ENCODE results near the gene KLRK1.
"Not testable (repeated sequence)": the region's sequence is repeated elsewhere in the genome, so short reads cannot be mapped to it uniquely, and the experiment has no call there.

Gene KLRK1

DNA sequence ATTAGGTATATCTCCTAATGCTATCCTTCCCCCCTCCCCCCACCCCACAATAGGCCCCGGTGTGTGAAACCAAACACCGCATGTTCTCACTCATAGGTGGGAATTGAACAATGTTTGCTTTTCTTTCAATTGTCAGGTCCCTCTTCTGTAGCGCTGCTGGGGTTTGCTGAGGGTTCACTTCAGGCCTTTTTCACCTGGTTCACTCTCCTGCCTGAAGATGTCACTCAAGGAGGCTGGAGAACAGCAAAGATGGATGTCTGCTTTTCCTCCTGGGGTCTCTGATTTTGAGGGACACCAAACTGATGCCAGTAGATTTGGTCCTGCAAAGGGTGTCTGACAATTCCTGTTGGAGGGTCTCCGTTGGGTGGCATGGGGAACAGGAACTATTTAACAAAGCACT lies 35.8 kb downstream of the KLRK1 start:
- Histone ChIP-seq H3K79me2 (ENCODE audit: low read length) (no peaks in the 10 kb centered on the region), H3K27me3 (replicated peaks; ENCODE audit: insufficient read depth, low read length) (peaks cover 19% of the 10 kb centered on the region; the same call in 1 of the 2 replicates), H2AFZ (ENCODE audit: low read length) (no peak overlapping the region), H4K20me1 (ENCODE audit: insufficient read depth, low read length) (no peaks in the 10 kb centered on the region), H3F3A (ENCODE audit: insufficient read depth, low read length) (no peaks in the 10 kb centered on the region), H3K36me3 (replicated peaks; ENCODE audit: insufficient read depth, low read length) (no peaks in the 10 kb centered on the region), H3K4me1 (ENCODE audit: low read length) (no peaks in the 10 kb centered on the region), H3K27ac (ENCODE audit: low read length) (no peak overlapping the region), H3K9me3 (replicated peaks; ENCODE audit: insufficient read depth, low read length) (no peaks in the 10 kb centered on the region), H3K4me3 (ENCODE audit: low read length) (no peak overlapping the region), H3K9me2 (replicated peaks; ENCODE audit: insufficient read depth, low read length) (no peaks in the 10 kb centered on the region), H3K4me2 (ENCODE audit: low read depth, low read length) (no peak overlapping the region), H3K9ac (ENCODE audit: low read length) (no peak overlapping the region)
- DNase-seq: no peak
- no peak for TF ChIP-seq EZH2 (optimal IDR thresholded peaks at IDR 0.05; ENCODE audit: low read depth, low read length)
- no peak for TF ChIP-seq EZH2phosphoT487 (IDR thresholded peaks at IDR 0.05; ENCODE audit: low read length)
- no peak for TF ChIP-seq CTCF (IDR thresholded peaks at IDR 0.05; ENCODE audit: low read length)

- not testable (repeated sequence) for H3K27me3 ChIP-seq (replicated peaks; ENCODE audit: insufficient read depth, low read length); H3K4me3 ChIP-seq (ENCODE audit: low read length); H3K4me1 ChIP-seq (ENCODE audit: low read length); H2AFZ ChIP-seq (ENCODE audit: low read length); H3K9ac ChIP-seq (ENCODE audit: low read length); H3K36me3 ChIP-seq (replicated peaks; ENCODE audit: insufficient read depth, low read length); H3K27ac ChIP-seq (ENCODE audit: low read length); H3K9me2 ChIP-seq (replicated peaks; ENCODE audit: insufficient read depth, low read length); DNase-seq; H3K4me2 ChIP-seq (ENCODE audit: low read depth, low read length); H3K9me3 ChIP-seq (replicated peaks; ENCODE audit: insufficient read depth, low read length); H3F3A ChIP-seq (ENCODE audit: insufficient read depth, low read length); H3K79me2 ChIP-seq (ENCODE audit: low read length); H4K20me1 ChIP-seq (ENCODE audit: insufficient read depth, low read length)
These were observed 38.4 kb downstream of the KLRK1 start for GRCh38 chr12:10351457-10351856.

DNA sequence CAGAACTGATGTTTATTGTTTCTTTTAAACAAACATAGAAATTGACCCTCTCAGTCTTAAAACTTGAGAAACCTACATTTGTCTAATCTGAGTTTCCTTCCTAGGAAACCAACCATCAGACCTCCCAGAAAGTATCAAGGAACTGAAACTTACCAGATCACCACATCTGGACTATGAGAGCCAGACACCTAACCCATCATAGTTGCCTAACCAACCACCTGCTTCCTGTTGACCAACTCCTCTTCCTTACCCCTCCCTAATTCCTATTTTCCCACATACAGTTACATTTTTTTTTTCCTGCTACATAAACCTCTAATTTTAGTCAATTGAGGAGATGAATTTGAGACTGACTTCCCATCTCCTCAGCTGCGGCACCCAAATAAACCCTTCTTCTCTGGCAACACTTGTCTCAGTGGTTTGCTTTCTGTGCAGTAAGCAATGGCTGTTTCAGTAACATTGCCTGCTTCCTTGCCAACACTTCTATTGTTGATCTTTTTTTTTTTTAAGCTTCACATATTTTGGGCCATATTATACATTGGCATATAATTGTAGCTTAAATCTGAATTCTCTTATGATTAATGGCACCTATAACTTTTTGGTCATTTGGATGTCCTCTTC lies 47.8 kb downstream of the KLRK1 start:
- H3K9me2 ChIP-seq (replicated peaks; ENCODE audit: insufficient read depth, low read length): no peaks in the 10 kb centered on the region
- no peaks in the 10 kb centered on the region for H3K79me2 ChIP-seq (ENCODE audit: low read length)
- no peak overlapping the region for H2AFZ ChIP-seq (ENCODE audit: low read length)
- H4K20me1 ChIP-seq (ENCODE audit: insufficient read depth, low read length): no peaks in the 10 kb centered on the region
- no peak overlapping the region for H3K4me2 ChIP-seq (ENCODE audit: low read depth, low read length)
- TF ChIP-seq EZH2 (optimal IDR thresholded peaks at IDR 0.05; ENCODE audit: low read depth, low read length) (no peak), EZH2phosphoT487 (IDR thresholded peaks at IDR 0.05; ENCODE audit: low read length) (no peak), CTCF (IDR thresholded peaks at IDR 0.05; ENCODE audit: low read length) (no peak)
- H3K9ac ChIP-seq (ENCODE audit: low read length): no peak overlapping the region
- H3K36me3 ChIP-seq (replicated peaks; ENCODE audit: insufficient read depth, low read length): no peaks in the 10 kb centered on the region
- H3F3A ChIP-seq (ENCODE audit: insufficient read depth, low read length): no peaks in the 10 kb centered on the region
- H3K9me3 ChIP-seq (replicated peaks; ENCODE audit: insufficient read depth, low read length): no peaks in the 10 kb centered on the region
- no peak overlapping the region for H3K27ac ChIP-seq (ENCODE audit: low read length)
- H3K4me3 ChIP-seq (ENCODE audit: low read length): no peak overlapping the region
- peaks cover 5% of the 10 kb centered on the region; the same call in 1 of the 2 replicates for H3K4me1 ChIP-seq (ENCODE audit: low read length)
- no peaks in the 10 kb centered on the region for H3K27me3 ChIP-seq (replicated peaks; ENCODE audit: insufficient read depth, low read length)
- no peak for DNase-seq

- H3K9ac ChIP-seq (ENCODE audit: low read length); DNase-seq; H3K9me2 ChIP-seq (replicated peaks; ENCODE audit: insufficient read depth, low read length); H3K27me3 ChIP-seq (replicated peaks; ENCODE audit: insufficient read depth, low read length); H3K4me2 ChIP-seq (ENCODE audit: low read depth, low read length); H3F3A ChIP-seq (ENCODE audit: insufficient read depth, low read length); H3K36me3 ChIP-seq (replicated peaks; ENCODE audit: insufficient read depth, low read length); H3K79me2 ChIP-seq (ENCODE audit: low read length); H3K27ac ChIP-seq (ENCODE audit: low read length); H3K4me3 ChIP-seq (ENCODE audit: low read length); H4K20me1 ChIP-seq (ENCODE audit: insufficient read depth, low read length); H3K9me3 ChIP-seq (replicated peaks; ENCODE audit: insufficient read depth, low read length); H3K4me1 ChIP-seq (ENCODE audit: low read length); H2AFZ ChIP-seq (ENCODE audit: low read length): not testable (repeated sequence)
These were observed 48.9 kb downstream of the KLRK1 start for GRCh38 chr12:10340946-10341345.

All from MM.1S (cell line).